Keratinocyte (primary cell): ENCODE data around the gene DCDC1. TPM values are rescaled to one million over a fixed set of nuclear protein-coding genes. Genes with fewer than 3 reads are reported as not detected.

Experiments
- DNase-seq: peaks from one replicate; pipeline ENCODE4 v3.0.0-alpha.2; 2011; ENCODE audit warnings: low read depth, missing footprints, low spot score
- FAIRE-seq: peaks from 2 replicates; lab custom pipeline; 2011; peaks lifted over from hg19 to GRCh38; lab: Jason Lieb, UNC
- H2AFZ ChIP-seq: 2 replicates; pipeline ENCODE4 v1.6.0; 2012; ENCODE audit warnings: low read length, control low read depth, inconsistent platforms; ENCODE audit not compliant: control insufficient read depth
- H3K27ac ChIP-seq: 2 replicates; pipeline ENCODE4 v1.5.1; 2011; ENCODE audit warnings: low read length; ENCODE audit not compliant: control insufficient read depth, insufficient read depth
- H3K27me3 ChIP-seq: 3 replicates; pipeline ENCODE4 v1.6.0; 2011; ENCODE audit warnings: low read length; ENCODE audit not compliant: control insufficient read depth, insufficient read depth; ENCODE audit errors: extremely low read depth
- H3K36me3 ChIP-seq, 2 experiments: 2 replicates in 1 of 2; 3 replicates in 1 of 2; pipeline ENCODE4 v1.5.1; 2011; ENCODE audit warnings: low read length in 2 of 2, mild to moderate bottlenecking in 1 of 2; ENCODE audit not compliant: control insufficient read depth in 2 of 2, insufficient read depth in 2 of 2; ENCODE audit errors: extremely low read depth in 1 of 2
- H3K4me1 ChIP-seq: 3 replicates; pipeline ENCODE4 v1.5.1; 2011; ENCODE audit warnings: low read length; ENCODE audit not compliant: control insufficient read depth, insufficient read depth; ENCODE audit errors: extremely low read depth
- H3K4me2 ChIP-seq: 3 replicates; pipeline ENCODE4 v1.6.0; 2011; ENCODE audit warnings: low read depth, low read length; ENCODE audit not compliant: control insufficient read depth, insufficient read depth; ENCODE audit errors: extremely low read depth
- H3K4me3 ChIP-seq, 3 experiments: fragments of 200-600 bp in 1 of 3; sonication (generic) in 1 of 3; 2 replicates in 2 of 3; 3 replicates in 1 of 3; pipeline ENCODE4 v1.5.1; 2011 to 2016; ENCODE audit warnings: low read length in 3 of 3, mild to moderate bottlenecking in 3 of 3, control low read depth in 2 of 3, inconsistent platforms in 1 of 3, low read depth in 1 of 3, mixed read lengths in 1 of 3, mixed run types in 1 of 3, moderate library complexity in 1 of 3; ENCODE audit not compliant: control insufficient read depth in 2 of 3, insufficient read depth in 2 of 3; ENCODE audit errors: extremely low read depth in 1 of 3
- H3K79me2 ChIP-seq: 2 replicates; pipeline ENCODE4 v1.6.0; 2012; ENCODE audit warnings: low read length; ENCODE audit not compliant: control insufficient read depth, insufficient read depth
- H3K9ac ChIP-seq: 3 replicates; pipeline ENCODE4 v1.6.0; 2011; ENCODE audit warnings: low read length; ENCODE audit not compliant: control insufficient read depth, insufficient read depth; ENCODE audit errors: extremely low read depth
- H3K9me1 ChIP-seq: 3 replicates; pipeline ENCODE4 v1.6.0; 2011; ENCODE audit warnings: low read length; ENCODE audit not compliant: control insufficient read depth, insufficient read depth; ENCODE audit errors: extremely low read depth
- H3K9me3 ChIP-seq: 2 replicates; pipeline ENCODE4 v1.5.1; 2012; ENCODE audit warnings: low read depth, low read length; ENCODE audit not compliant: control insufficient read depth
- H4K20me1 ChIP-seq: 3 replicates; pipeline ENCODE4 v1.6.0; 2011; ENCODE audit warnings: low read length; ENCODE audit not compliant: control insufficient read depth, insufficient read depth; ENCODE audit errors: extremely low read depth
- EZH2 ChIP-seq: IDR thresholded peaks from one replicate; pipeline ENCODE4 v1.6.1; 2012; ENCODE audit warnings: inconsistent platforms, mild to moderate bottlenecking, low read length, moderate library complexity
- dilution Hi-C: fragments of 300-500 bp; cut with MboI; formaldehyde crosslinking; loops from one replicate; pipeline ENCODE4 v1.7.0; 2020; ENCODE audit warnings: low sequenced_read_pairs; ENCODE audit not compliant: extremely low pct_ligation_motif_present
- polyA plus RNA-seq, 5 experiments: library from polyadenylated mRNA; depleted of rRNA in 3 of 5; stranded (reverse) in 3 of 5; stranded (forward) in 1 of 5; unstranded in 1 of 5; fragments of >200 nt; gene quantifications; 1 replicate in 1 of 5; 2 replicates in 3 of 5; 3 replicates in 1 of 5; pipeline versions ENCODE4 v1.2.1 to v1.2.3, GENCODE V29; 2011 to 2012; ENCODE audit warnings: missing spikeins in 2 of 5, low read depth in 1 of 5, low replicate concordance in 1 of 5
- TF ChIP-seq, protein P1 (sequence below), 3 experiments: IDR thresholded peaks in 1 of 3; conservative IDR thresholded peaks in 1 of 3; optimal IDR thresholded peaks in 1 of 3; 2 replicates in 2 of 3; 3 replicates in 1 of 3; pipeline versions ENCODE3 to v1.5.1; 2011; ENCODE audit warnings: low read length in 3 of 3, mild to moderate bottlenecking in 3 of 3, moderate library complexity in 2 of 3, control low read depth in 1 of 3, inconsistent platforms in 1 of 3; ENCODE audit not compliant: insufficient read depth in 2 of 3; ENCODE audit errors: extremely low read depth in 1 of 3

The DCDC1 gene
- polyA plus RNA-seq, 1 donor (not counting 4 experiments of a cell fraction or from before 2014, with no cell fraction given): 0.08 TPM

DNA sequence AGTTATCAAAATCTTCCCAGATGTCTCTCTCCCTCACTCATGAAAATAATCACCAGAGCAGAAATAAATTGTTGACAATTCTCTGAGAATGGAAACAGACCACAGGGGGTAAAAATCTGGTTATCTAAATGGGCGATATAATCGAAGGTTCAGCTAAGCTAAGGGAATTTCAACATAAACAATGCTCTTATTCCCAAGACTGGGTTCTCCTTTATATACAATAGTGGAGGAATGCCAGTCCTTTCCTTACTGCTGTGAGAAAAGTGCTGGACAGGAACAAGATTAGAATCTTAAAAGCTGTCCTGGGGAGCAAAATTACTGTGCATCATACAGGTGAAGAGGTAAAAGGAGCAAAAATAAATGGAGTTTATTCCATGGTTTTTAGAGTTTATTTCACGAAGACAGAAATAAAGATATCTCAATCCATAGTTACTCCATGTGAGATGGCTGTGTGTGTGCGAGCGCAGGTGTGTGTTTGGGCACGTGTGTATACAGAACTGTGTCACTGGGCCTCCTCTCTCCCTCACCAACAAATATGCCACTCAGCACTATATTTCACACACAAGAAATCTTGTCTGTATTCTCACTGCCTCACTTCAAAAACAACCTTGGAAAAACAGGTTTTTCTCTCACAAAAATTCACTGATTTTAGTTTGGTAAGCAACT lies 385.6 kb downstream of the DCDC1 start:
- no peaks in the 10 kb centered on the region for H3K36me3 ChIP-seq
- H3K79me2 ChIP-seq: no peaks in the 10 kb centered on the region
- FAIRE-seq (no peak), DNase-seq (no peak)
- H3K9ac ChIP-seq: no peak overlapping the region
- H3K27ac ChIP-seq: no peak overlapping the region
- no peak overlapping the region for H3K4me2 ChIP-seq
- H3K9me1 ChIP-seq: no peaks in the 10 kb centered on the region
- no peaks in the 10 kb centered on the region for H4K20me1 ChIP-seq
- H3K4me1 ChIP-seq: no peaks in the 10 kb centered on the region
- dilution Hi-C loops: no loop called here
- H3K9me3 ChIP-seq: no peaks in the 10 kb centered on the region
- no peak overlapping the region for H2AFZ ChIP-seq
- H3K27me3 ChIP-seq: no peaks in the 10 kb centered on the region
- TF ChIP-seq EZH2: no peak
- TF ChIP-seq, protein P1, sequence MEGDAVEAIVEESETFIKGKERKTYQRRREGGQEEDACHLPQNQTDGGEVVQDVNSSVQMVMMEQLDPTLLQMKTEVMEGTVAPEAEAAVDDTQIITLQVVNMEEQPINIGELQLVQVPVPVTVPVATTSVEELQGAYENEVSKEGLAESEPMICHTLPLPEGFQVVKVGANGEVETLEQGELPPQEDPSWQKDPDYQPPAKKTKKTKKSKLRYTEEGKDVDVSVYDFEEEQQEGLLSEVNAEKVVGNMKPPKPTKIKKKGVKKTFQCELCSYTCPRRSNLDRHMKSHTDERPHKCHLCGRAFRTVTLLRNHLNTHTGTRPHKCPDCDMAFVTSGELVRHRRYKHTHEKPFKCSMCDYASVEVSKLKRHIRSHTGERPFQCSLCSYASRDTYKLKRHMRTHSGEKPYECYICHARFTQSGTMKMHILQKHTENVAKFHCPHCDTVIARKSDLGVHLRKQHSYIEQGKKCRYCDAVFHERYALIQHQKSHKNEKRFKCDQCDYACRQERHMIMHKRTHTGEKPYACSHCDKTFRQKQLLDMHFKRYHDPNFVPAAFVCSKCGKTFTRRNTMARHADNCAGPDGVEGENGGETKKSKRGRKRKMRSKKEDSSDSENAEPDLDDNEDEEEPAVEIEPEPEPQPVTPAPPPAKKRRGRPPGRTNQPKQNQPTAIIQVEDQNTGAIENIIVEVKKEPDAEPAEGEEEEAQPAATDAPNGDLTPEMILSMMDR (optimal IDR thresholded peaks at IDR 0.05 in 1 of 3, IDR thresholded peaks at IDR 0.05 in 1 of 3, conservative IDR thresholded peaks at IDR 0.05 in 1 of 3; ENCODE audit: extremely low read depth in 1 of 3, insufficient read depth in 2 of 3, low read length in 3 of 3): no peak
- no peak overlapping the region for H3K4me3 ChIP-seq

DNA sequence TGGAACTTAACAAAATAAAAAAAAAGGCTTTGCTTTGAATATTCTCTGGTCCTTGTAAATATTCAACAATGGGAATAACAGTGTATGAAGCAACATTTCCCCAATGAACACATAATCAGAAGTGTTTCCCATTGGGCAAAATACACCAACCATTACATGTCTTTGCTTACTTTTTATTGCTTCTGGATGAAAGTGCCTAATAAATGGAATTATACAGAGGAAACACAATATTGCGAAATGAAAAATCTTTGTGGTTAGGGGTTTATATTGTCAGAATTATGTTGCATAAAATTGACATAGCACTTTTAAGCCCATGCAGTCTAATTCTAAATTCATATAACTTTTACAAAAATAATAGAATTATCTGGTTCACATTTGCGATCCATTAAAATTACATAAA lies 386.4 kb downstream of the DCDC1 start:
- no peaks in the 10 kb centered on the region for H3K9me3 ChIP-seq
- H3K4me3 ChIP-seq: no peak overlapping the region
- dilution Hi-C loops: no loop called here
- H3K79me2 ChIP-seq: no peaks in the 10 kb centered on the region
- H3K4me2 ChIP-seq: no peak overlapping the region
- TF ChIP-seq, protein P1 (optimal IDR thresholded peaks at IDR 0.05 in 1 of 3, IDR thresholded peaks at IDR 0.05 in 1 of 3, conservative IDR thresholded peaks at IDR 0.05 in 1 of 3; ENCODE audit: extremely low read depth in 1 of 3, insufficient read depth in 2 of 3, low read length in 3 of 3): no peak
- no peak for TF ChIP-seq EZH2
- H3K9ac ChIP-seq: no peak overlapping the region
- FAIRE-seq (no peak), DNase-seq (no peak)
- no peak overlapping the region for H3K27ac ChIP-seq
- H4K20me1 ChIP-seq: no peaks in the 10 kb centered on the region
- no peaks in the 10 kb centered on the region for H3K9me1 ChIP-seq
- no peaks in the 10 kb centered on the region for H3K4me1 ChIP-seq
- no peaks in the 10 kb centered on the region for H3K36me3 ChIP-seq
- no peaks in the 10 kb centered on the region for H3K27me3 ChIP-seq
- no peak overlapping the region for H2AFZ ChIP-seq
